HT-29 (cell line): ENCODE data around the gene MTA1. TPM values are rescaled to one million over a fixed set of nuclear protein-coding genes. Genes with fewer than 3 reads are reported as not detected.

Source experiments
- DNase-seq: peaks from one replicate; pipeline ENCODE4 v3.0.0-alpha.2; 2015; ENCODE audit warnings: low spot score
- total RNA-seq: library from RNA; depleted of rRNA; stranded (reverse); fragments of >200 nt; shearing (Covaris generic); gene quantifications from 2 replicates; pipeline ENCODE4 v1.2.3, GENCODE V29; 2014

The MTA1 gene
- total RNA-seq, 1 experiment from 2014 or later: 136 TPM

DNA sequence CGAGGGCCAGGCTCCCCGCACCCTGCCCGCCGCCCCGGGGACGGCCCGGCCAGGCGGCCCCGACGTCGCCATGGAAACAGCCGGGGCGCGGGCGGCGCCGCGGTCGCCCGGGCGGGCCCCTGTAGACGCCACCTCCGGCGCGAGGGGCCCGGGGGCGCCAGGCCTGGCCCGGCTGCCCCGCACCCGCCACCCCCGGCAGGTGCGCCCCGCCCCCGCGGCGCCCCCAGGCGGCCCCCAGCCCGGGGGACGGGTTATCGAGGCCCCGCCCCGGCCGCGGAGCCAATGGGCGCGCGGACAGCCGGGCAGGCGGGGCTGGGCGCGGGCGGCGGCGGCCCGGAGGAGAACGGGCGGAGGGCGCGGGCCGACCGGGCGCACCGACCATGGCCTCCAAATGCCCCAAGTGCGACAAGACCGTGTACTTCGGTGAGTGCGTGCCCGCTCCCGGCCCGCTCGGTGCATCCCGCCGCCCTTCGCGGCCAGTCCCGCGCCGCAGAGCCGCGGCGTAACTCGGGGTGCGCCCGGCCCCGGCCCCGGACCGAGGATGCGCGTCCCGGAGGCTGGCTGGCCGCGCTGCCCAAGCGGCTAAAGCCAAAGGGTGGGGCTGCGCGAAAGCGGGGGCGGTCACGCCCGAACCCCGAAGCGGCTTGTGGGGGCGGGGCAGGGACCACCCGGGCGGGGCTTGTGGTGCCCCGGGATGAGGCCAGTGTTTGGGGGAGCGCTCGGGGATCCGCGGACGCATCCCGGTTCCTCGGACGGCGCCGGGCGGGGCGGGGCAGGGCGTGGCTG lies 55.0 kb downstream of the MTA1 start, which contains the start of gene CRIP2:
CRIP2 (plus strand) TSS at position 339 of the 786 bp plus-strand sequence; CDS start at position 381, 42 bp downstream.
- DNase-seq: peak; percentile 70

- peak; percentile 35 for DNase-seq
Measured at GRCh38 chr14:105475269-105476096, 55.9 kb downstream of the MTA1 start.

GRCh38 chr14:105476097-105476830 lies 56.6 kb downstream of the MTA1 start:
- DNase-seq: peak; percentile 66

GRCh38 chr14:105476831-105477659 lies 57.4 kb downstream of the MTA1 start:
- no peak for DNase-seq

DNA sequence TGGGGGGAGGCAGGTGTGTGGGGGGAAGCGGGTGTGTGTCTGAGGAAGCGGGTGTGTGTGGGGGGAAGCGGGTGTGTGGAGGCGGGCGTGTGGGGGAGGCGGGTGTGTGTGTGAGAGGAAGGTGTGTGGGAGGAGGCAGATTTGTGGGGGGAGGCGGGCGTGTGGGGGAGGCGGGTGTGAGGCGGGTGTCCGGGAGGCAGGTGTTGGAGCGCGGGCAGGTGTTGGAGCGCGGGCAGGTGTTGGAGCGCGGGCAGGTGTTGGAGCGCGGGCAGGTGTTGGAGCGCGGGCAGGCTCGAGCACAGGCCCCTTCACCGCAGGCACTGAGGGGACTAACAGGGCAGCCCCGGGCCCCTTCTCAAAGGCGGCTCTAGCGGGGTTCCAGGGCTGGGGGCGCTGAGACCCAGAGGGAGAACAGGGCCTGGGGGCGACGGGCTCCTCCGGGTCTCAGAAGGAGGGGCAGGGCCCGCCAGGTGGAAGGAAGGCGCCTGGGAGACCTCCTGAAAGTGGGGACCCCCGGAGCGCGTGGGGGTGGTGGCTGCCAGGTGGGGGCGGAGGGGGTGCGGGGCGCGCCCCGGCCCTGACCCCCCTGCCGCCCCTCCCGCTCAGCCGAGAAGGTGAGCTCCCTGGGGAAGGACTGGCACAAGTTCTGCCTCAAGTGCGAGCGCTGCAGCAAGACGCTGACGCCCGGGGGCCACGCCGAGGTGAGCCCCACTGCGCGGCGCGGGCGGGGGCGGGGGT lies 58.2 kb downstream of the MTA1 start:
- DNase-seq: no peak

DNA sequence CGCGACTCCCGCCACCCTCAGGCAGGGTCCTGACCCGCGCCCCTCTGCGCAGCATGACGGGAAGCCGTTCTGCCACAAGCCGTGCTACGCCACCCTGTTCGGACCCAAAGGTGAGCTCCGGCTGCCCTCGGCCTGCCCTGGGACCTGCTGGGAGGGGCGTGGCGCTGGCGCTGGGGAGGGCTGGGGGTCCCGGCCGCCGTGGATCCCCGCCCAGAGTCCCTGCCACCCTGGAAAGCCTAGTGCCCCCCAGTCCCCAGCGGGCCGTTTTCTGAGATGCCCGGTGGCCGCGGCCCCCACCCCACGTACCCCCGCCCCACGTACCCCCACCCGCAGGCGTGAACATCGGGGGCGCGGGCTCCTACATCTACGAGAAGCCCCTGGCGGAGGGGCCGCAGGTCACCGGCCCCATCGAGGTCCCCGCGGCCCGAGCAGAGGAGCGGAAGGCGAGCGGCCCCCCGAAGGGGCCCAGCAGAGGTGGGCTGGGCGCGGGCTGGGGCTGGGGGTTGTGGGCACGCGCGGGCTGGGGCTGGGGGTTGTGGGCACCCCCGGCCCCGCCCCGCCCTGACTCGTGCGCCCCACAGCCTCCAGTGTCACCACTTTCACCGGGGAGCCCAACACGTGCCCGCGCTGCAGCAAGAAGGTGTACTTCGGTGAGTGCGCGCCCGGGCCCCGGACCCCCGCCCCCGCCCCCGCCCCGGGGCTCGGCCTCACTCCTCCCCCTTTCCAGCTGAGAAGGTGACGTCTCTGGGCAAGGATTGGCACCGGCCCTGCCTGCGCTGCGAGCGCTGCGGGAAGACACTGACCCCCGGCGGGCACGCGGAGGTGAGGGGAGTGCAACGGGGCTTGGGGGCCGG lies 59.0 kb downstream of the MTA1 start:
- DNase-seq: no peak

DNA sequence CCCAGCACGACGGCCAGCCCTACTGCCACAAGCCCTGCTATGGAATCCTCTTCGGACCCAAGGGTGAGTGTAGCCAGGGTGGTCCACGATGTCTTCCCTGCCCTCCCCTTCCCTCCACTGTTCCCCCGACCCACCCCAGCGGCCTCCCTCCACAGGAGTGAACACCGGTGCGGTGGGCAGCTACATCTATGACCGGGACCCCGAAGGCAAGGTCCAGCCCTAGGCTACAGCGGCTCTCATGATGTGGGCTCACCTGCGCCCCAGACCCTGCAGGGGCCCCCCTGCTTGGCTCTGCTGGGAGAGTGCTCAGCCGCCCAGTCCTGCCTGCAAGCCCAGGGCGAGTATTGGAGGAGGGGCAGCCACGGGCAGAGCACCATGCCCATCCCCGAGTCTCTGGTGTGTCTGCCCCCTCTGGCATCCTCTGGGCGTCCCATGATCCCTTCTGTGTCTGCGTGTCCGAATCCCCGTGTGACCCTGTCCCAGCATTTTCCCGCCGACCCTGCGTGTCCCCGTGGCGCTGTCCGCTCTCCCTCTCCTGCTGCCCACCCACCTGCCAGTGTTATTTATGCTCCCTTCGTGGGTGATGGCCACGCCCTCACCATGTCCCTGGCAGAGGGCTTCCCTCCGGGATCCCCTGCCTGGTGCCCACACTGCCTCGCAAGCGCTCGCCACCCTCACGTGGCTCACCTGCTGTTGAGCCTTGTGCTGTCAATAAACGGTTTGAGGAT lies 60.0 kb downstream of the MTA1 start:
- no peak for DNase-seq

- no peak for DNase-seq
Measured at GRCh38 chr14:105480199-105480746, 60.6 kb downstream of the MTA1 start.

DNA sequence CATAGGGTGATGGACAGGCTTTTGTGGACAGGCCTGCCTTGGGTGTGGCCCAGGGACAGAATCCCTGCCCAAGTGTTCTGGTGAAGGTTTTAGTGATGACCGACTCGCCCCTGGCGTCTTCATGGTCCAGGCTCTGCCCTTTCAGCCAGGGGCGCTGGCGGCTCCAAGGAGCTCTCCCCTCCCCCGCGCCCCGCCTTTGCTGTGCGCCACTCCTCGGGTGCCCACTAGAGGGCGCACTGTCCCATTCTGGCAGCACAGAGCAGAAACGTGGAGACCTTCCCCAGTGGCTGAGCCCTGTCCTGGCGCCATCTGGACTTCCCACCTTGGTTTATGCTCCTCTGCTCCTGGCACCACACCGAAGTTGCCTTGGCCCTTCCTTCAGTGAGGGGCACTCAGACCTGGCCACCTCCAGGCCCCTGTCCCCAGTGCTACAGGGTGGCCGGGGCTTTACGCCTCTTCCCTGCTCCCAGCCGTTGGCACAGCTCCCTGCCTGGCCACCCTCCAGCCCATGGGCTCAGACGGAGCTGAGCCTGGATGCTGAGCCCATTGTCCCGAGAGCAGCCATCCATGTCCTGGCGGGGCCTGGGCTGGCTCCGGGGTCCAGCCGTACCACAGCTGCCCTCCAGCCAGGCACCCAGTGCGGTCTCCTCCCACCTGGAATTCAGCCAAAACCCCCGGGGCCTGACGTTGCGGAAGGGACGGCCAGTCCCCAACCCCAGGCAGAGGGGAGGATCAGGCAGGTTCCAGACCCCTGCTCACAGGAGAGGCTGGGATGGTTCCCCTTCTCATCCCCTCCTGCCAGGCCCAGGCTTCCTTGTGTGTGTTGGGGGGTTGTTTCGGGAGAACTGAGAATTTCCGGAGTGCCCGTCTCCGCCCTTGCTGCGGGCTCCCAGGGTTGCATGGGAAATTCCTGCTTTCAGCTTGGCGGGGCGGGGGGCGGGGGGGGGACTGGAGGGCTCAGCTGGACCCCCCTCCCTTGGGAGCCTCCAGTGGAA lies 61.5 kb downstream of the MTA1 start:
- peak; percentile 88 for DNase-seq

DNA sequence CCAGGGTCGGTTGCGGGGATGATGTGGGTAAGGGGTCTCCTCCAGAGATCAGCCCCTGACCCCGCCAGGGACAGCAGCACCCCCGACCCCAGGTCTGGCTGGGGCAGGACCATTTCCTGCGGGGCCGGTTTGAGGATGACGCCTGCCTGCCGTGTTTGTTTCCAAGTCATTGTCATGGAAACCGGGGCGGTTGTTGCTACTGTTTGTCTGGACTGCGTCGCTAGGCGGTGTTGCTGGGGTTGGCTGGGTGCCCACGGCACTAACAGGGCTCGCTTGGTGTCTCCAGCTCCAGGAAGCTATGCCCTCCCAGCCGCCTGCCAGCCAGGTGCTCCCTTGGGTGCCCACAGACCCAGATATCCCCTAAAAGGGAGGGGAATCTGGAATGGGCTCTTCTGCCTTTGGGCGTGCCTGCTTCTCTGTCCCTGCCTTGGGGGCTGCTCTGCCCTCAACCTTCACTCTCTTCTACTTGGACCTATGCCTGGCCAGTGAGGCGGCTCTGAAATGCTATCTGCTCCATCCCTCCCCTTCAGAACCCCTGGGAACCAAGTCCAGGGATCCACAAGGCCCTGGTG lies 62.3 kb downstream of the MTA1 start:
- DNase-seq: peak; percentile 97

DNA sequence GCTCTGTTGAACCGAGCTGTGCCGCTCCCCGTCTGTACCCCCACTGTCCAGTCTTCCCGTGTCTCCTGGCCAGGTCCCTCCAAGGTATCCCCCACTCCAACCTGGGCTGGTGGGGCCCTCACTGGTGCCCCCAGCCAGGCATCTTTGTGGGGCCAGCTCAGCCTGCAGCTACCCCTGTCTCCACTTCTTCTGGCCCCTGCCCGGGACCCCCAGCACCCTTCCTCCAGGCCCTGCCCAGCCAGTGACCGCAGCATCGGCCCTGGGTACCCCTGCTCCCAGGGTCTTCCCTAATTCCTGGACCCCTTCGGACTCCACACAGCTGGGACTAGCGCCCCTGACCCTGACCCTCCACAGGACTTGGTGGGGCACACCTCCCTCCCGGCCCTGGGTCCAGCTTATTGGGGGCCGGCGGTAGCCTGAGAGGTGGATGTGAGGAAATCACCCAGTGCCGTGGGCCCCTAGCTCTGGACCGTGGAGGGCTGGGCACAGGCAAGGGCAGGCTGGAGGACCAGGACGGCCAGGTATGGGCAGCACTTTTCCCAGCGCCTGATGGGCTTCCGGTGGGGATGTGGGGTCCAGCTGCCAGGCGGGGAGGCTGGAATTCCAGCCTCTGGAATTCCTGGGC lies 63.0 kb downstream of the MTA1 start:
- no peak for DNase-seq

DNA sequence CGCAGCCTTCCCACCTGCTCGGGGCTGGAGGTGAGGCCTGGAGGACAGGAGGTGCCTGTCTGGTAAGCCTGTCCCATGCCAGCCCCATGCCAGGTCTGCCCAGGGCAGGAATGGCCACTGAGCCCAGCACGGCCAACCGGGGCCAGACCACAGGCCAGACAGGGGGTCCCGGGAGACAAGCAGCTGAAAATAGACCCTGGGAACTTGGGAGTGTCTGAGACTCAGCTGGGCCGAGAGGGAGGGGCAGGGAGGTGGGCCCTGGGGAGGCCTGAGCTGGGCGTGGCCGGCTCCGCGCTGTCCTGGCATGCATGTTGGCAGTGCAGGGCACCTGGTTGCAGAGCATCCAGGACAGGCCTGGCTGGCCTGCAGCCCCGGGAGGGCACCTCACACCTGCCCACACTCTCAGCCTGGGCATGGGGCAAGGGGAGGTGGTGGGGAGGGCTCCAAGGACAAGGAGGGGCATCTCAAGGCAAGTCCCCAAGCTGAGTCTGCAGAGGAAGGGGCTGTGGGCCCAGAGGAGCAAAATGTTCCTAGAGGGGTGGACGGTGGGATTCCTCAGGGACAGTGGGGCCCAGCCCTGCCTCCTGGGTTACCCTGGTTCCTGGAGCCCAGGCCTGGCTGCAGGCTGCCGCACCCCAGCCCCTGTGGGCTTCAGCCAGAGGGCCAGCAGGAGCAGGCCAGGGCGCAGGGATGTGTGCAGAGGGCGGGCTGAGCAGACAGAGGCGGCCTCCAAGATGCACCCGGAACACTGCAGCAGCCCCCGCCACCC lies 63.9 kb downstream of the MTA1 start:
- peak; percentile 51 for DNase-seq

DNA sequence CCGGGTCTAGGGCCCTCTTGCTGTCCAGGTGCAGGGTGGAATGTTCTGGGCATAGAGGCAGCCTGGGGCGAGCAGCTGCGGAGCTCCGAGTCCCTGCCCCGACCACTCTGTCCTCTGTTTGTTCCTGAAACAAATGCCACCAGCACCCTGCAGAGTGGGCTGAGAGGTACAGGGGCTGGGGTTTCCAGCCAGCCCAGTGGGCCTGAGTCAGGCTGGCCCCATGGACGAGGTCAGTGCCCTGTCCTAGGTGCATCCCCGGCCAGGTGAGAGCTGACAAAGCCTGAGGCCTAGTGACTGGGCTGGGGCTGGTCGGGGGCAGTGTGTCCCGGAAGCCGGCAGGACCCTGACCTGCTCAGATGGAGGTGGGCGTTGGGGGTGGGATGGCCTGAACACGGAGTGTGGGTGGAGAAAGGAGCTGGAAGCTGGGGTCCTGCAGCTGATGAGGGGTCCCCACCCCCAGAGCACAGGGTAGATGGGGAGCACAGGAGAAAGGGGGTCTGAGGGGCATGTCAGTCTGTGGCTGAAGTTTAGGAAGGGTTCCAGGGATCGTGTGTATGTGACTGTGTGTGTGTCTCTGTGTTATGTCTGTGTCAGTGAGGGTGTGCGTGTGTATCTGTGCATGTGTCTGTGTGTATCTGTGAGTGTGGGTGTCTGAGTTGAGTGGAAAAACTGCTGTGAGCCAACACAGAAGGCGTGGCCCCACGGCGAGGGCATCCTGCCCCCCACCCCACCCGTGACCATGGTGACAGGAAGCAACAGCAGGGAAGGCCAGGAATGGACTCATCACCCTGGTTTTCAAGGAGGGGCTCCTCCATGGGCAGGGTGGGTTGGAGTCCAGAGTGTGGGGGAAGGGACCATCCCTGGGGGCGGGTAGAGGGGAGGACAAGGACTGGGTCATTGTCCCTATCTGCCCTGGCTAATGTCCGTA lies 64.7 kb downstream of the MTA1 start:
- no peak for DNase-seq

DNA sequence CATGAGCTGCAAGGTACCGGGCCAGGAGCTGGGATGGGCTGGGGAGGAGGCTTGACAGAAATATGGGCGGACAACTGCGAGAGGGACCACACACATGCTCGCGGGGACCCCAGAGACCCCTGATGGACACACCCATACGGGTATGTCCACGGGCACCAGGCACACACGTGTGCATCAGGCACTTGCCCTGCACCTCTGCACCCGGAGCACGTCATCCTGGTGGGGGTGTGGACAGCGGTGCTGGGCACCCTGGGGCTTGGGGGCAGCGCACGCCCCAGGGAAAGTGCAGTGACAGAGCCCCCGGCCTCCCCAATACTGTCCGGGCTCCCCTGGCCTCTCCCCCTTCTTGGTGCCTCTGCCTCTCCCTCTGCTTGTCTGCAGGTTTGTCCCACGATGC lies 65.4 kb downstream of the MTA1 start:
- DNase-seq: no peak
